ENCODE results near the gene PCYT2. TPM values are rescaled to one million over a fixed set of nuclear protein-coding genes. Genes with fewer than 3 reads are reported as not detected.
"Not testable (repeated sequence)": the region's sequence is repeated elsewhere in the genome, so short reads cannot be mapped to it uniquely, and the experiment has no call there.

The PCYT2 gene
- total RNA-seq, 1 experiment from 2014 or later = 151 TPM

DNA sequence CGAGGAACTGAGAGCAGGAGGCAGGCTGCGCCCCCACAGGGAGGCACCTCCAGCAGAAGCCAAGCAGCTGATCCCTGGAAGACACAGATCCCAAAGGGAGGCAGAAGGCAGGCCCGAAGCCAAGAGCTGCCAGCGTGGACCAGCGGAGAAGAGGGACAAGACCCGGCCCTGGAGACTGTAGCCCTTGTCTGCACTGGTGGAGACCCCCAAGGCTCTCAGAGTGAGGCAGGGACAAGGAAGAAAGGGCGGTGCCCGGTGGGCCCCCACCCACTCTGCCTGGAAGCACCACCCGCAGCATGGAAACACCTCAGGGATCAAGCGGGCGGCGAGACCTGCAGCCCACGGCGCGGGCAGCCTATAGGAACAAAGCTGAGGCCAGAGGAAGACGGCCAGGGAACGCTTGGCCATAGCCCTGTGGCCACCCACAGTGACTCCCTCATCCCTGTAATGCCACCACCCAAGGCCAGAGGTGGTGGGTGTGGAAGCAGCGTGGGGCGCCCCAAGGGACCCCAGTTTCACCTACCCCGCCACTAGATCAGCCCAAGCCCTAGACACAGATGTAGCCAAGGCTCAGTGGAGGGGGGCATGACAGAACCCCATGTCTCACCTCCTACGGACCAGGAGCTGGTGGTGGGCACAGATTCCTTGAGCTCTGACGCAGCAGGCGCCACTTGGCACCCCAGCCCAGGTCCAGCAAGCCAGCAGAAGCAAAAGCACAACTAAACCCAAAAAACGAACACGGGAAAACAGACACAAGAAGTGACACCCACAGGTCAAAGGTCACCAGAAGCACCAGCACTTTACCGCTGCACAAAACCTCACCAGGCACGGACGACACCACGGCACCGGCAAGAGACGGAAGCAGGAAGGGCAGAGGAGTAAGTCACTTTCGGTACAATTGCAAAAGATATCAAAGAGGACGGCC is 9.7 kb upstream of the PCYT2 start:
- H3K36me3 ChIP-seq (ENCODE audit: control insufficient read depth, insufficient read depth, low read length) = peaks cover 6% of the 10 kb centered on the region
- H3K4me1 ChIP-seq = peaks cover 19% of the 10 kb centered on the region
- TF ChIP-seq, protein P1, sequence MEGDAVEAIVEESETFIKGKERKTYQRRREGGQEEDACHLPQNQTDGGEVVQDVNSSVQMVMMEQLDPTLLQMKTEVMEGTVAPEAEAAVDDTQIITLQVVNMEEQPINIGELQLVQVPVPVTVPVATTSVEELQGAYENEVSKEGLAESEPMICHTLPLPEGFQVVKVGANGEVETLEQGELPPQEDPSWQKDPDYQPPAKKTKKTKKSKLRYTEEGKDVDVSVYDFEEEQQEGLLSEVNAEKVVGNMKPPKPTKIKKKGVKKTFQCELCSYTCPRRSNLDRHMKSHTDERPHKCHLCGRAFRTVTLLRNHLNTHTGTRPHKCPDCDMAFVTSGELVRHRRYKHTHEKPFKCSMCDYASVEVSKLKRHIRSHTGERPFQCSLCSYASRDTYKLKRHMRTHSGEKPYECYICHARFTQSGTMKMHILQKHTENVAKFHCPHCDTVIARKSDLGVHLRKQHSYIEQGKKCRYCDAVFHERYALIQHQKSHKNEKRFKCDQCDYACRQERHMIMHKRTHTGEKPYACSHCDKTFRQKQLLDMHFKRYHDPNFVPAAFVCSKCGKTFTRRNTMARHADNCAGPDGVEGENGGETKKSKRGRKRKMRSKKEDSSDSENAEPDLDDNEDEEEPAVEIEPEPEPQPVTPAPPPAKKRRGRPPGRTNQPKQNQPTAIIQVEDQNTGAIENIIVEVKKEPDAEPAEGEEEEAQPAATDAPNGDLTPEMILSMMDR (IDR thresholded peaks at IDR 0.05; ENCODE audit: insufficient read depth in 1 of 2, low read depth in 1 of 2, low read length in 1 of 2, severe bottlenecking in 1 of 2, unreplicated experiment in 1 of 2) = no peak
- no peak overlapping the region for H3K4me3 ChIP-seq (ENCODE audit: low read depth, low read length)
- H3K27me3 ChIP-seq (replicated peaks; ENCODE audit: control insufficient read depth, insufficient read depth, low read length) = no peaks in the 10 kb centered on the region
- intact Hi-C loops (cut with micrococcal nuclease; ENCODE audit: unreplicated experiment) = no loop called here
- ChIA-PET POLR2A (no interaction called here), CTCF (interaction anchor here (0.5 kb wide), 1 partner anchor 29 kb away, joined by 3 read pairs; no protein-coding TSS in a partner anchor)
- no TSS peak for BruUV-seq (replicated peaks)
- no peak for DNase-seq
- Mint-ChIP-seq H3K4me1 (ENCODE audit: low read depth, unreplicated experiment) (peaks cover 32% of the 10 kb centered on the region), H3K27ac (ENCODE audit: unreplicated experiment) (no peak overlapping the region), H3K9me3 (ENCODE audit: unreplicated experiment) (no peaks in the 10 kb centered on the region), H3K4me3 (ENCODE audit: unreplicated experiment) (no peak overlapping the region), H3K36me3 (ENCODE audit: insufficient read depth, unreplicated experiment) (peaks cover 70% of the 10 kb centered on the region), H3K27me3 (ENCODE audit: insufficient read depth, unreplicated experiment) (no peaks in the 10 kb centered on the region)
- H3K9me3 ChIP-seq = no peaks in the 10 kb centered on the region

DNA sequence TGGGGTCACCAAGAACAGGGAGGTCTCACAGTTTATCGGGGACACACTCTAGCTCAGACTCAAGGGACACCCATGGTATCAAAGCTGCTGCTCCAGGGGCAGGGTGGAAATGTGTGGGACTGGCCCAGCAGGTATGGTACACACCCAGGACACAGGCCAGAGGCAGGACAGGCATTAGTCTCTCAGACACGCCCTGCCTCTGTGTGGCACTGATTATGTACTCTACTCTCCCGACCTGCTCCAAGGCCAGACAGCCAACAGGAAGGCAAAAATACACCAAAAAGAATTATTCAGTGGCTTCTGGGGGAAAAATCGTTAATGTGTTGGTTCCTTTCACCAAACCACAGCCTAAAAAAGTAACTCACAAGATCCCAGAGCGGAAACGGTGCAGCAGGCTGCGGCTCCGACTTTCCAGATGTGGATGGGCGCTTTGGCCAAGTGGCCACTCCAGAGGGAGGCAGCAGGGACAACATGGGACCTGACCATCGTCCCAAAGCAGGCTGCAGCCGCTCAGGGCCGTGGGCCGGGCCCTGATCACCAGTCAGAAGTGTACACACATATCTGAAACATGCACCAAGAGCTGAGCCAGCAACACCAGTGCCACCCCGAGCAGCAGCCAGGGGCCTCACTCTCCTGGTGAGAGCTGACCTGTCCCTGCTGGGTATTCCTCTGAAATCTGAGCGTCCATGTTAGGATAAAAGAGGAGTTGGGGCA is 7.8 kb upstream of the PCYT2 start:
- DNase-seq = no peak
- H3K36me3 Mint-ChIP-seq (ENCODE audit: insufficient read depth, unreplicated experiment) = peaks cover 88% of the 10 kb centered on the region
- H3K27me3 ChIP-seq (replicated peaks; ENCODE audit: control insufficient read depth, insufficient read depth, low read length) = no peaks in the 10 kb centered on the region
- peaks cover 29% of the 10 kb centered on the region for H3K4me1 Mint-ChIP-seq (ENCODE audit: low read depth, unreplicated experiment)
- H3K4me1 ChIP-seq = peaks cover 17% of the 10 kb centered on the region
- peak overlapping the region; percentile 90 for H3K27ac Mint-ChIP-seq (ENCODE audit: unreplicated experiment)
- H3K27me3 Mint-ChIP-seq (ENCODE audit: insufficient read depth, unreplicated experiment) = no peaks in the 10 kb centered on the region
- ChIA-PET CTCF (no interaction called here), POLR2A (no interaction called here)
- no peaks in the 10 kb centered on the region for H3K9me3 ChIP-seq
- peaks cover 14% of the 10 kb centered on the region for H3K36me3 ChIP-seq (ENCODE audit: control insufficient read depth, insufficient read depth, low read length)
- no peak overlapping the region for H3K4me3 ChIP-seq (ENCODE audit: low read depth, low read length)
- BruUV-seq (replicated peaks) = no TSS peak
- H3K4me3 Mint-ChIP-seq (ENCODE audit: unreplicated experiment) = peak overlapping the region; percentile 93
- H3K9me3 Mint-ChIP-seq (ENCODE audit: unreplicated experiment) = no peaks in the 10 kb centered on the region
- TF ChIP-seq, protein P1 (IDR thresholded peaks at IDR 0.05; ENCODE audit: insufficient read depth in 1 of 2, low read depth in 1 of 2, low read length in 1 of 2, severe bottlenecking in 1 of 2, unreplicated experiment in 1 of 2) = no peak
- intact Hi-C loops (cut with micrococcal nuclease; ENCODE audit: unreplicated experiment) = loop anchor here (1.0 kb wide), 1 partner anchor 7 kb away; no protein-coding TSS in a partner anchor

DNA sequence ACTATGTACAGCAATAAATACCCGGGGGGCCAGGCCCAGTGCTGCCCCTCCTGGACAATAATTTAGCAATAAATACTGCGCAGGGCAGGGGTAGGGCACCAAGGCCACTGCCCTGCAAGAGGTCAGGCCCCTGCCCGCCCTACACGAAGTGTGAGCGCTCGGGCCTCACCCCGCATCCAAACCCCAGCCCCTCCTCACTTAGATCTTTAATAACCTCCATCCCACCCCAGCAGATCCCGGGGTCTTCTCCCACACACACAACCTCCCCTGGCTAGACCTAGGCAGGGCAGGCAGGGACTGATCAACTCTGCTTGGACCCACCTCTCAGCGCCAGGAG is 7.1 kb upstream of the PCYT2 start:
- peak overlapping the region; percentile 90 for H3K27ac Mint-ChIP-seq (ENCODE audit: unreplicated experiment)
- H3K27me3 ChIP-seq (replicated peaks; ENCODE audit: control insufficient read depth, insufficient read depth, low read length); H3K9me3 ChIP-seq; H3K27me3 Mint-ChIP-seq (ENCODE audit: insufficient read depth, unreplicated experiment); H3K9me3 Mint-ChIP-seq (ENCODE audit: unreplicated experiment); CTCF ChIA-PET; DNase-seq; BruUV-seq (replicated peaks): not testable (repeated sequence)
- Histone ChIP-seq H3K36me3 (ENCODE audit: control insufficient read depth, insufficient read depth, low read length) (peaks cover 14% of the 10 kb centered on the region), H3K4me3 (ENCODE audit: low read depth, low read length) (peak overlapping the region; percentile 86; the same call in 1 of the 2 replicates), H3K4me1 (peaks cover 11% of the 10 kb centered on the region)
- intact Hi-C loops (cut with micrococcal nuclease; ENCODE audit: unreplicated experiment) = loop anchor here (1.0 kb wide), 1 partner anchor 8 kb away; no protein-coding TSS in a partner anchor
- H3K4me1 Mint-ChIP-seq (ENCODE audit: low read depth, unreplicated experiment) = peaks cover 26% of the 10 kb centered on the region
- POLR2A ChIA-PET = interaction anchor here (1.3 kb wide), 1 partner anchor 8 kb away, joined by 11 read pairs; the partner anchor contains the start of gene MAFG
- peak overlapping the region; percentile 93 for H3K4me3 Mint-ChIP-seq (ENCODE audit: unreplicated experiment)
- peaks cover 94% of the 10 kb centered on the region for H3K36me3 Mint-ChIP-seq (ENCODE audit: insufficient read depth, unreplicated experiment)

All from Caco-2 (cell line).